Liver (tissue), 9 donors: ENCODE measurements around the gene NKAPD1. TPM values are rescaled to one million over a fixed set of nuclear protein-coding genes. Genes with fewer than 3 reads are reported as not detected.

Experiments
- DNase-seq: peaks from one replicate; pipeline ENCODE4 v3.0.0-alpha.2; 2017; ENCODE audit warnings: low spot score
- H3K27ac ChIP-seq, 2 donors: one replicate each; pipeline ENCODE4 v1.7.0; 2013; ENCODE audit warnings: inconsistent platforms in 2 of 2, low read length in 2 of 2, control low read depth in 1 of 2, low read depth in 1 of 2, mild to moderate bottlenecking in 1 of 2
- H3K27me3 ChIP-seq, 4 donors: one replicate each; pipeline versions ENCODE4 v1.6.1 to v1.7.0; 2013; ENCODE audit warnings: low read length in 3 of 4, inconsistent platforms in 1 of 4, mild to moderate bottlenecking in 1 of 4, moderate library complexity in 1 of 4; ENCODE audit not compliant: control insufficient read depth in 4 of 4, insufficient read depth in 4 of 4
- H3K36me3 ChIP-seq, 4 donors: one replicate each; pipeline versions ENCODE4 v1.6.1 to v1.7.0; 2013; ENCODE audit warnings: low read length in 3 of 4, mild to moderate bottlenecking in 3 of 4, low read depth in 1 of 4, moderate library complexity in 1 of 4; ENCODE audit not compliant: control insufficient read depth in 4 of 4, insufficient read depth in 3 of 4
- H3K4me1 ChIP-seq, 4 donors: one replicate each; pipeline versions ENCODE4 v1.6.1 to v1.7.0; 2013; ENCODE audit warnings: low read length in 3 of 4, mild to moderate bottlenecking in 3 of 4, moderate library complexity in 1 of 4; ENCODE audit not compliant: control insufficient read depth in 4 of 4, insufficient read depth in 4 of 4
- H3K4me3 ChIP-seq, 3 donors: one replicate each; pipeline versions ENCODE4 v1.6.1 to v1.7.0; 2013; ENCODE audit warnings: low read length in 3 of 3, control low read depth in 1 of 3, low read depth in 1 of 3, mild to moderate bottlenecking in 1 of 3
- H3K9ac ChIP-seq, 2 donors: one replicate each; pipeline ENCODE4 v1.7.0; 2013; ENCODE audit warnings: low read length in 2 of 2, mild to moderate bottlenecking in 2 of 2, moderate library complexity in 2 of 2, control low read depth in 1 of 2, low read depth in 1 of 2
- H3K9me3 ChIP-seq, 4 donors: one replicate each; pipeline versions ENCODE4 v1.6.1 to v1.7.0; 2013; ENCODE audit warnings: low read length in 3 of 4; ENCODE audit not compliant: control insufficient read depth in 4 of 4
- EGR1 ChIP-seq, 2 donors: IDR thresholded peaks; 2 replicates each; pipeline ENCODE4 v1.6.1; 2016 to 2018; ENCODE audit warnings: antibody characterized with exemption in 2 of 2, low read depth in 2 of 2
- FOXA1 ChIP-seq: IDR thresholded peaks from 2 replicates; pipeline ENCODE4 v1.6.1; 2016; ENCODE audit warnings: antibody characterized with exemption
- FOXA2 ChIP-seq: IDR thresholded peaks from 2 replicates; pipeline ENCODE4 v1.6.1; 2016; ENCODE audit warnings: antibody characterized with exemption
- GABPA ChIP-seq, 2 donors: IDR thresholded peaks in 1 of 2; conservative IDR thresholded peaks in 1 of 2; 2 replicates each; pipeline ENCODE4 v1.6.1; 2016; ENCODE audit warnings: antibody characterized with exemption in 2 of 2, mild to moderate bottlenecking in 1 of 2, moderate library complexity in 1 of 2
- HNF4A ChIP-seq, 2 donors: conservative IDR thresholded peaks; 2 replicates each; pipeline ENCODE4 v1.6.1; 2016; ENCODE audit warnings: antibody characterized with exemption in 2 of 2, mild to moderate bottlenecking in 2 of 2
- HNF4G ChIP-seq: IDR thresholded peaks from 2 replicates; pipeline ENCODE4 v1.6.1; 2016; ENCODE audit warnings: antibody characterized with exemption
- JUND ChIP-seq, 2 donors: IDR thresholded peaks; 2 replicates each; pipeline ENCODE4 v1.6.1; 2016; ENCODE audit warnings: antibody characterized with exemption in 2 of 2
- MAX ChIP-seq: IDR thresholded peaks from 2 replicates; pipeline ENCODE4 v1.6.1; 2016; ENCODE audit warnings: antibody characterized with exemption
- NR2F2 ChIP-seq: IDR thresholded peaks from 2 replicates; pipeline ENCODE4 v1.6.1; 2016; ENCODE audit warnings: antibody characterized with exemption
- RAD21 ChIP-seq, 2 donors: IDR thresholded peaks; 2 replicates each; pipeline ENCODE4 v1.6.1; 2016; ENCODE audit warnings: antibody characterized with exemption in 2 of 2, mild to moderate bottlenecking in 2 of 2
- RXRA ChIP-seq, 2 donors: IDR thresholded peaks; 2 replicates each; pipeline ENCODE4 v1.6.1; 2017 to 2018; ENCODE audit warnings: antibody characterized with exemption in 2 of 2, mild to moderate bottlenecking in 1 of 2
- SP1 ChIP-seq: IDR thresholded peaks from 2 replicates; pipeline ENCODE4 v1.6.1; 2018; ENCODE audit warnings: antibody characterized with exemption, mild to moderate bottlenecking
- TAF1 ChIP-seq: conservative IDR thresholded peaks from 2 replicates; pipeline ENCODE4 v1.6.1; 2016; ENCODE audit warnings: antibody characterized with exemption, mild to moderate bottlenecking
- YY1 ChIP-seq: IDR thresholded peaks from 2 replicates; pipeline ENCODE4 v1.6.1; 2016; ENCODE audit warnings: antibody characterized with exemption, mild to moderate bottlenecking
- WGBS: extraction: QIAGEN DNeasy Blood & Tissue Kit; methylation state at CpG from one replicate; pipeline ENCODE4 v1.1.7; 2013; 5-methylcytosine and 5-hydroxymethylcytosine counted together
- polyA plus RNA-seq, 2 donors: library from polyadenylated mRNA; stranded (reverse) in 1 of 2; unstranded in 1 of 2; fragments of 200-250 nt in 1 of 2; fragments of >200 nt in 1 of 2; fragmentation: Nextera tagmentation in 1 of 2; extraction: Ambion mirVana in 1 of 2; gene quantifications; one replicate each; pipeline versions ENCODE4 v1.2.1 to v1.2.3, GENCODE V29; 2013 to 2015
- total RNA-seq, 2 donors: library from RNA; depleted of rRNA; stranded (reverse); fragments of >200 nt; gene quantifications; one replicate each; pipeline ENCODE4 v1.2.3, GENCODE V29; 2014
- TF ChIP-seq, protein P1 (sequence below): IDR thresholded peaks from 2 replicates; pipeline ENCODE4 v1.6.1; 2016; ENCODE audit warnings: antibody characterized with exemption
- TF ChIP-seq, protein P2 (sequence below): fragments of 150-350 bp; IDR thresholded peaks from 2 replicates; pipeline ENCODE4 v1.5.1; 2017; ENCODE audit warnings: improper control_type of control experiment, low read depth, low read length; ENCODE audit not compliant: missing input control
- TF ChIP-seq, protein P3 (sequence below): IDR thresholded peaks from 2 replicates; pipeline ENCODE4 v1.6.1; 2016; ENCODE audit warnings: antibody characterized with exemption, mild to moderate bottlenecking
- TF ChIP-seq, protein P4 (sequence below): IDR thresholded peaks from 2 replicates; pipeline ENCODE4 v1.6.1; 2016; ENCODE audit warnings: antibody characterized with exemption
- donor health status: healthy.
- donor health status: healthy.
- donor health status: healthy.
- donor health status: healthy.
- donor health status: healthy.

Gene NKAPD1
- total and polyA plus RNA-seq, 4 donors = 5.3 to 11.2 (median 7.4) TPM

- Histone ChIP-seq H3K4me1 (peaks cover 2 to 17% (median 10%) of the 10 kb centered on the region in 4 donors), H3K36me3 (peaks cover 10 to 22% (median 18%) of the 10 kb centered on the region in 4 donors), H3K9me3 (no peaks in the 10 kb centered on the region), H3K9ac (peak within 1 kb of the TSS; percentile 71 to 77), H3K4me3 (peak within 1 kb of the TSS; percentile 73 to 98 (median 90)), H3K27ac (peak within 1 kb of the TSS; percentile 93 to 98), H3K27me3 (no peaks in the 10 kb centered on the region)
- peak; percentile 85 for DNase-seq
- TF ChIP-seq, protein P1, sequence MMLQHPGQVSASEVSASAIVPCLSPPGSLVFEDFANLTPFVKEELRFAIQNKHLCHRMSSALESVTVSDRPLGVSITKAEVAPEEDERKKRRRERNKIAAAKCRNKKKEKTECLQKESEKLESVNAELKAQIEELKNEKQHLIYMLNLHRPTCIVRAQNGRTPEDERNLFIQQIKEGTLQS = no peak
- peak in 1 of 2 donors; percentile 26 for TF ChIP-seq JUND (IDR thresholded peaks at IDR 0.05)
- no peak for TF ChIP-seq TAF1
- peak; percentile 55 for TF ChIP-seq SP1
- TF ChIP-seq, protein P2, sequence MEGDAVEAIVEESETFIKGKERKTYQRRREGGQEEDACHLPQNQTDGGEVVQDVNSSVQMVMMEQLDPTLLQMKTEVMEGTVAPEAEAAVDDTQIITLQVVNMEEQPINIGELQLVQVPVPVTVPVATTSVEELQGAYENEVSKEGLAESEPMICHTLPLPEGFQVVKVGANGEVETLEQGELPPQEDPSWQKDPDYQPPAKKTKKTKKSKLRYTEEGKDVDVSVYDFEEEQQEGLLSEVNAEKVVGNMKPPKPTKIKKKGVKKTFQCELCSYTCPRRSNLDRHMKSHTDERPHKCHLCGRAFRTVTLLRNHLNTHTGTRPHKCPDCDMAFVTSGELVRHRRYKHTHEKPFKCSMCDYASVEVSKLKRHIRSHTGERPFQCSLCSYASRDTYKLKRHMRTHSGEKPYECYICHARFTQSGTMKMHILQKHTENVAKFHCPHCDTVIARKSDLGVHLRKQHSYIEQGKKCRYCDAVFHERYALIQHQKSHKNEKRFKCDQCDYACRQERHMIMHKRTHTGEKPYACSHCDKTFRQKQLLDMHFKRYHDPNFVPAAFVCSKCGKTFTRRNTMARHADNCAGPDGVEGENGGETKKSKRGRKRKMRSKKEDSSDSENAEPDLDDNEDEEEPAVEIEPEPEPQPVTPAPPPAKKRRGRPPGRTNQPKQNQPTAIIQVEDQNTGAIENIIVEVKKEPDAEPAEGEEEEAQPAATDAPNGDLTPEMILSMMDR = no peak
- TF ChIP-seq FOXA2 = no peak
- TF ChIP-seq MAX = peak; percentile 76
- TF ChIP-seq, protein P3, sequence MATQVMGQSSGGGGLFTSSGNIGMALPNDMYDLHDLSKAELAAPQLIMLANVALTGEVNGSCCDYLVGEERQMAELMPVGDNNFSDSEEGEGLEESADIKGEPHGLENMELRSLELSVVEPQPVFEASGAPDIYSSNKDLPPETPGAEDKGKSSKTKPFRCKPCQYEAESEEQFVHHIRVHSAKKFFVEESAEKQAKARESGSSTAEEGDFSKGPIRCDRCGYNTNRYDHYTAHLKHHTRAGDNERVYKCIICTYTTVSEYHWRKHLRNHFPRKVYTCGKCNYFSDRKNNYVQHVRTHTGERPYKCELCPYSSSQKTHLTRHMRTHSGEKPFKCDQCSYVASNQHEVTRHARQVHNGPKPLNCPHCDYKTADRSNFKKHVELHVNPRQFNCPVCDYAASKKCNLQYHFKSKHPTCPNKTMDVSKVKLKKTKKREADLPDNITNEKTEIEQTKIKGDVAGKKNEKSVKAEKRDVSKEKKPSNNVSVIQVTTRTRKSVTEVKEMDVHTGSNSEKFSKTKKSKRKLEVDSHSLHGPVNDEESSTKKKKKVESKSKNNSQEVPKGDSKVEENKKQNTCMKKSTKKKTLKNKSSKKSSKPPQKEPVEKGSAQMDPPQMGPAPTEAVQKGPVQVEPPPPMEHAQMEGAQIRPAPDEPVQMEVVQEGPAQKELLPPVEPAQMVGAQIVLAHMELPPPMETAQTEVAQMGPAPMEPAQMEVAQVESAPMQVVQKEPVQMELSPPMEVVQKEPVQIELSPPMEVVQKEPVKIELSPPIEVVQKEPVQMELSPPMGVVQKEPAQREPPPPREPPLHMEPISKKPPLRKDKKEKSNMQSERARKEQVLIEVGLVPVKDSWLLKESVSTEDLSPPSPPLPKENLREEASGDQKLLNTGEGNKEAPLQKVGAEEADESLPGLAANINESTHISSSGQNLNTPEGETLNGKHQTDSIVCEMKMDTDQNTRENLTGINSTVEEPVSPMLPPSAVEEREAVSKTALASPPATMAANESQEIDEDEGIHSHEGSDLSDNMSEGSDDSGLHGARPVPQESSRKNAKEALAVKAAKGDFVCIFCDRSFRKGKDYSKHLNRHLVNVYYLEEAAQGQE = peak; percentile 54
- no peak for TF ChIP-seq EGR1 (IDR thresholded peaks at IDR 0.05; ENCODE audit: low read depth in 2 of 2)
- no peak for TF ChIP-seq HNF4G
- TF ChIP-seq YY1 = peak; percentile 92
- TF ChIP-seq NR2F2 = peak; percentile 48
- peak in 1 of 2 donors; percentile 42 for TF ChIP-seq RAD21 (IDR thresholded peaks at IDR 0.05)
- no peak for TF ChIP-seq FOXA1
- peak in 1 of 2 donors; percentile 34 for TF ChIP-seq HNF4A (conservative IDR thresholded peaks at IDR 0.05)
- TF ChIP-seq GABPA (IDR thresholded peaks at IDR 0.05 in 1 of 2, conservative IDR thresholded peaks at IDR 0.05 in 1 of 2) = peak in 1 of 2 donors; percentile 58
- TF ChIP-seq RXRA (IDR thresholded peaks at IDR 0.05) = peak; percentile 77 to 86
- TF ChIP-seq, protein P4, sequence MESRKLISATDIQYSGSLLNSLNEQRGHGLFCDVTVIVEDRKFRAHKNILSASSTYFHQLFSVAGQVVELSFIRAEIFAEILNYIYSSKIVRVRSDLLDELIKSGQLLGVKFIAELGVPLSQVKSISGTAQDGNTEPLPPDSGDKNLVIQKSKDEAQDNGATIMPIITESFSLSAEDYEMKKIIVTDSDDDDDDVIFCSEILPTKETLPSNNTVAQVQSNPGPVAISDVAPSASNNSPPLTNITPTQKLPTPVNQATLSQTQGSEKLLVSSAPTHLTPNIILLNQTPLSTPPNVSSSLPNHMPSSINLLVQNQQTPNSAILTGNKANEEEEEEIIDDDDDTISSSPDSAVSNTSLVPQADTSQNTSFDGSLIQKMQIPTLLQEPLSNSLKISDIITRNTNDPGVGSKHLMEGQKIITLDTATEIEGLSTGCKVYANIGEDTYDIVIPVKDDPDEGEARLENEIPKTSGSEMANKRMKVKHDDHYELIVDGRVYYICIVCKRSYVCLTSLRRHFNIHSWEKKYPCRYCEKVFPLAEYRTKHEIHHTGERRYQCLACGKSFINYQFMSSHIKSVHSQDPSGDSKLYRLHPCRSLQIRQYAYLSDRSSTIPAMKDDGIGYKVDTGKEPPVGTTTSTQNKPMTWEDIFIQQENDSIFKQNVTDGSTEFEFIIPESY = peak; percentile 75
- under 1% methylated on average over 71 of the region's 71 CpGs for WGBS
These were observed 49.1 kb upstream of the NKAPD1 start, which contains the start of gene DLAT for GRCh38 chr11:112024773-112025678. Gene DLAT, plus strand, starts transcription at chr11:112025408. Its CDS starts 65 bp downstream, at chr11:112025473.
